Stimulated activated CD8-positive, alpha-beta memory T cell treated with anti-CD3 and anti-CD28 coated beads, Interleukin-4, amount 100 ng/mL, for 24 hours (primary cell): ENCODE results near the gene TTC34.
"Not testable (repeated sequence)": the region's sequence is repeated elsewhere in the genome, so short reads cannot be mapped to it uniquely, and the experiment has no call there.

Source experiments
- DNase-seq: peaks from one replicate; pipeline ENCODE4 v3.0.0-alpha.2; 2020; ENCODE audit warnings: low read depth

TTC34 gene

DNA sequence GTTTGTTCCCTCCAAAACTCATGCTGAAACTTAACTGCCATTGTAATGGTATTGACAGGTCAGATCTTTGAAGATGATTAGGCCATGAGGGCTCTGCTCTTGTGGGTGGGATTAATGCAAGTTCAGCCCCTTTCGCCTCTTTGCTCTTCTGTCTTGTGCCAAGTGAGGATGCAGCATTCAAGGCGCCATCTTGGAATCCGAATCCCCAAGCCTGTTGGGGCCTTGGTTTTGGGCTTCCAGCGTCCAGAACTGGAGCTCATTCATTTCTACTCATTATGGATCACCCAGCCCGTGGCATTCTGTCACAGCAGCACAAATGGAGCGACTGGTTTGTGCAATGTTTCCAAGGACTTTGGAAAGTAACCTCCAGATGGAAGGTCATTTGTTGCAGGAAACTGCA lies 5.6 kb downstream of the TTC34 start:
- no peak for DNase-seq

- DNase-seq = no peak
Observed at GRCh38 chr1:2791027-2791760, 10.3 kb downstream of the TTC34 start.

DNA sequence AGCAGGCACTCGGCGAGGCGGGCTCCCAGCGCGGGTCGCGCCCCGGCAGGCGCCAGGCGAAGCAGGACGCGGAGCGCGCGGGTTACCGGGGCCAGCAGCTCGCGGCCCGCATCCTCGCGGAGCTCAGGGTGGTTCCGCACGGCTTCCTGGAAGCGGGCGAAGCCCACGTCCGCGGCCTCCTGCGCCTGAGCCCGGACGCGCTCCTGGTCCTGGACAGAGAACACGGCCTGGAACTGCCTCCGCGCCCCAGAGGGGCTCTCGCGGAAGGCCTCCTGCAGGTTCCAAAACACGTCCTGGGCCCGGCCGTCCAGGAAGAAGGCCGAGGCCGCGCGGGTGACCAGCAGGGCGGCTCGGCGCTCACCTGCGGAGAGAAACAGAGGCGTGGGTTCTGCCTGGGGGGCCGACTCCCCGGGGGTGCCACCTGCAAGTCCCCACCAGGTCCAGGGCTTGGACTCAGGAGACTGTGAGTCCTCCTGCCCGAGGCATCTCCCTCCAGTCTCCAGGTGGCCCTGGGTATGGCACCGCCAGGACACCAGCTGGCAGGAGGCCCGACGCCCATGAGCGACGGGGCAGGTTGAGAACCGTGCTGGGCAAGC lies 11.4 kb downstream of the TTC34 start:
- no peak for DNase-seq

- DNase-seq = no peak
Observed at GRCh38 chr1:2789164-2789985, 12.1 kb downstream of the TTC34 start.

GRCh38 chr1:2788506-2789163 lies 12.9 kb downstream of the TTC34 start:
- DNase-seq = no peak

- no peak for DNase-seq
Observed at GRCh38 chr1:2787163-2787911, 14.2 kb downstream of the TTC34 start.

DNA sequence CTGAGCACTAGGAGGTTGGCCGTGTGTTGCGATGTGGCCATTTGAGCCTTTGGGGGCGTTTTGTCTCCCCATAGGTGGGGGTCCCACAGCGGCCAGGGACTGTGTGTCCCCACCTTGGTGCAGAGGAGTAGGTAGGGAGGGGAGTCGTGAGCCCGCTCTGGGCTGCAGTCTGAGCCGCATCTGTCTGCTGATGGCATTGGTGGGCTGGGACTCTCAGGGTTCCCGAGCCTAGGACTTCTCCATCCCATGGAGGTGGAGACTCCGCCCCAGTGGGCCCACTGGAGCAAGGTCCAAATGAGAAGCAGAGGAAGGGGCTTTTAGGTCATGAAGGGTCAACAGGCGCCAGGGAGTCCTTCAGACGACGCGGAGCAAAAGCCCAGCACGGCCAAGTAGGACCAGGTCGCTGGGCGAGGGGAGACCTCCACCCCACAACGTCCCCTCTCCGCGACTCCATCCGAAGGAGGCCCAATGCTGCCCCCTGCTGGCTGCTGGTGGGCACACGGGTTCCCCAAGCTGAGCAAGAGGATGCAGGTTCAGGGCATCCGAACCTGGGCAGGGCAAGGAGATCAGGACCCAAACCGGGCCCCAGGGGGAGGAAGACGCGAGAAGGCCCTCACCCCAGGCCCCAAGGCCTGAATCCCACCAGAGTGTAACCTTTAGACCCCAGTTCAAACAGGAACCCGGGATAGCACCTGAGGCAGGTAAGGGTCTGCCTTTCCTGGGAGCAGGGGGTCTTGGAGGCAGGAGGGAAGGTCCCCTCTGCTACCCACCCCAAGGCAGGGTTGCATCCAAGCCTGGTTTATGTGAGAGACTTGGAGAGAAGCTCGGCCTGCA lies 14.9 kb downstream of the TTC34 start:
- DNase-seq = peak; percentile 62

GRCh38 chr1:2785631-2786328 lies 15.7 kb downstream of the TTC34 start:
- no peak for DNase-seq

- DNase-seq = no peak
Observed at GRCh38 chr1:2784854-2785630, 16.5 kb downstream of the TTC34 start.

DNA sequence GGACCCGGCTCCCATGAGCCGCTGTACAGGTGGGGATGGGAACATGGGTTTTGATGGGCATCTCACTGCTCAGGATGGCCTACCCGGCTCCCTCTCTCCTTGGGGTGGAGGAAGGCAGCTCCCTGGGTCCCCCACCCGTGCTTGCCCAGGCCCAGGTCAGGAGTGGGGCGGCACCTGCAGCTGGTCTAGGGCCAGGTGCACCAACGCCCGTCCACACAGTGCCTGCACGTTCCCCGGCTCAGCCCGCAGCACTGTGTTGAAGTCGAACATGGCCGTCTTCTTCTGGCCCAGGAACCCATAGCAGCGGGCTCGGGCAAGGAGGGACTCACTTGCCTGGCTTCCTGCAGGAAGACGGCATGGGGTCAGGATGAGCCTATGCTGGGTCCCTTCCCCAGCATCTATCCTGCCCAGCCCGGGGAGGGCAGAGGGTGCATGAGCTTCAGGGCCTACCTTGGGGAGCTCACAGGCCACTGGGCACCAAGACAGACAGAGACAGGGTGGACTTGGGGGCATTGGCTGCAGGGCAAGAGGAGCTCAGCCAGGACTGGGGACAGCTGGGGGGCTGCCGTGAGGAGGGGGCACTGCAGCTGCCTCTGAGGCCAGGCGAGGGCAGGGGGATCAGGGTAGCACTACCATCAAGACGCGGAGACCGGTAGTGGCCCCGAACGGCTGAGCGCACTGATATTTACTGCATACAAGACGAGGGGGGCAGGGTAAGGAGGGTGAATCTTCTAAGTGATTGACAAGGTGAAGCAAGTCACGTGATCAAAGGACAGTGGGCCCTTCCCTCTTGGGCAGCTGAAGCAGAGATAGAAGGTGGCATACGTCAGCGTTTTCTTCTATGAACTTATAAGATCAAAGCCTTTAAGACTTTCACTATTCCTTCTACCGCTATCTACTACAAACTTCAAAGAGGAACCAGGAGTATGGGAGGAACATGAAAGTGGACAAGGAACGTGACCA lies 17.8 kb downstream of the TTC34 start:
- DNase-seq = no peak

DNA sequence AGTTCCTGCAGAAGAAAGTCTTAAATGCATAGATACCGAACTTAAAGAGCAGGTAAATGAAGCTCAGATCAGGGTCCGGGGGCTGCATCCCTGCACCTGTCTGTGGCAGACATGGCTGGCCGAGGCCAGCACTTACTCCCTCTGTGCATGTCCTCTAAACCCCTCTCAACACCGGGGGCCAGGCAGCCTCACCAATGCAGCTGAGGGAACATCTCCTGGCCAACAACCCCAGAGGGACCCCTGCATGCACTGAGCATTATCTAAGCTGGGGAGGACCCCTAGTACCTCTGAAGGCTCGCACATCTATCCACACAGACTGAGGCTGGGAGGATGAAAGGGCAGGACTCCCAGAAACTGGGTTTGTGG lies 18.4 kb downstream of the TTC34 start:
- DNase-seq = no peak

GRCh38 chr1:2781627-2782026 lies 19.9 kb downstream of the TTC34 start:
- DNase-seq = no peak

DNA sequence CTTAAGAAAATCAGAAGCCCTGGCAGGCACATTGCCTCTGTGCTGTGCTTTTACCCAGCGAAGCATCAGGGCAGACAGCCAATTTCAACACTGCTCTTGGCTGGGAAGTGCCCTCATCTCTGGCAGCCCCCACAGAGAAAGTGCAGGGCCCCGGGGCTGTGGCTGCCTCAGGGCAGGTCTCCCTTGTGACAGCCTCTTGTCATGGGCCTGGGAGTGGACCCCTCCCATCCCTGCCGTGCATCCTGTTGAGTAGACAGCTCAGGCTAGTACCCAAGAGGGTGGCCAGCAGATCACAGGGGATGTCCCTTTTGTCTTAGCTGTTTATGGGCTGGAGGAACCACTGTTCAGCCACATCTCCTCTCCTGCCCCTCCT lies 23.3 kb downstream of the TTC34 start:
- DNase-seq = no peak

DNA sequence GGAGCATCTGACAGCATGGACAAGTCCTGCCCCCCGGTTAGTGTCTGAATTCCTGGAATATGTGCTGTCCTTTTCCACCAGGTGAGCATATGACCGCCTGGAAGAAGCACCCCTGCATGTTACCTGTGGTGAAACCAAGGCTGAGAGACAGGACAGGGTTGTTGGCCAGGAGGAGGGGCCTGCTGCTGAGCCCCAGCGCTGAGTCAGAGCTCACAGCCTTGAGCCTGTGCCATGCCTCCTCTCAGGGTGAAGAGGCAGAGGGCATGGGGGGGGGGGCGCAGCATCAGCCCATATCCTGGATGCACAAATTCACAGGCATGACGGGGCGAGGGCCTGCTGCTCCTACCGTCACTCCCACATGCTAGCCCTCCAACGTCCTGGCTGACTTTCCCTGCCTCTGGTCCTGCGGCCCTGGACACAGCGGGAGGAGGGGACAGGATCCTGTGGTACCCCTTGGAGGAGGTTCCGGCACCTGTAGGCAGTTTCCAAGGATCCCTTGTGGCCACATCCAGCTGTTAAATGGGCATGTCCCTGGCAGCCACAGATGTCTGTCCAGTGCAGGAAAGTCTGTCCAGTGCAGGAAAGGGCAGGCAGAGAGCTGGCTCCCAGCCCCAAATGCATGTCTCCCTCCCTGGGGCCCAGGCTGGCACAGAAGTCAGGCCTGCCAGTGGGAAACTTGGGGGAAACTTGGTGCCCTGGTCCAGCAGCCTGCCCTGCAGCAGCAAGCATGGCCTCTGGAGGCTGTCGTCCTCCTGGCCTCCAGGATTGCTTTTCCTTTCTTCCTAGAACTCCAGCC lies 23.9 kb downstream of the TTC34 start:
- no peak for DNase-seq

- DNase-seq = not testable (repeated sequence)
Observed at GRCh38 chr1:2775333-2775732, 26.2 kb downstream of the TTC34 start.

- not testable (repeated sequence) for DNase-seq
Observed at GRCh38 chr1:2768052-2768451, 33.4 kb downstream of the TTC34 start.

GRCh38 chr1:2759433-2759832 lies 42.1 kb downstream of the TTC34 start:
- not testable (repeated sequence) for DNase-seq

DNA sequence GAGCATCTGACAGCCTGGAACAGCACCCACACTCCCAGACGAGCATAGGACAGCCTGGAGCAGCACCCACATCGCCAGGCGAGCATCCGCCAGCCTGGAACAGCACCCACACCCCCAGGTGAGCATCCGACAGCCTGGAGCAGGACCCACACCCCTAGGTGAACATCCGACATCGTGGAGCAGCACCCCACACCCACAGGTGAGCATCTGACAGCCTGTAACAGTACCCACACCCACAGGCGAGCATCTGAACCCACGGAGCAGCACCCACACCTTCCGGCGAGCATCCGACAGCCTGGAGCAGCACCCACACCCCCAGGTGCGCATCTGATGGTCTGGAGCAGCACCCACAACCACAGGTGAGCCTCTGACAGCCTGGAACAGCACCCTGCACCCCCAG lies 44.0 kb downstream of the TTC34 start:
- DNase-seq = not testable (repeated sequence)
